RWPE1 (cell line): Measurements from ENCODE around the gene SLC6A12.

Experiments used
- CTCF ChIA-PET: fragments of 350-600 bp; sonication (Branson Sonifier 250); formaldehyde crosslinking; extraction: SDS; loops from one replicate; lab custom pipeline; 2021; lab: Yijun Ruan, JAX
- POLR2A ChIA-PET: fragments of 400-600 bp; formaldehyde crosslinking; extraction: SDS; loops from one replicate; lab custom pipeline; 2020; ENCODE audit warnings: antibody characterized with exemption; ENCODE audit not compliant: low non-redundant PET; lab: Yijun Ruan, JAX
- DNase-seq: peaks from one replicate; pipeline ENCODE4 v3.0.0; 2012; ENCODE audit warnings: low spot score
- H3K27ac ChIP-seq: fragments of 450-650 bp; 2 replicates; pipeline ENCODE4 v1.5.1; 2017
- TF ChIP-seq, protein P1 (sequence below): fragments of 450-650 bp; conservative IDR thresholded peaks from 2 replicates; pipeline ENCODE4 v1.5.1; 2017; ENCODE audit warnings: low read depth, mild to moderate bottlenecking

The SLC6A12 gene

DNA sequence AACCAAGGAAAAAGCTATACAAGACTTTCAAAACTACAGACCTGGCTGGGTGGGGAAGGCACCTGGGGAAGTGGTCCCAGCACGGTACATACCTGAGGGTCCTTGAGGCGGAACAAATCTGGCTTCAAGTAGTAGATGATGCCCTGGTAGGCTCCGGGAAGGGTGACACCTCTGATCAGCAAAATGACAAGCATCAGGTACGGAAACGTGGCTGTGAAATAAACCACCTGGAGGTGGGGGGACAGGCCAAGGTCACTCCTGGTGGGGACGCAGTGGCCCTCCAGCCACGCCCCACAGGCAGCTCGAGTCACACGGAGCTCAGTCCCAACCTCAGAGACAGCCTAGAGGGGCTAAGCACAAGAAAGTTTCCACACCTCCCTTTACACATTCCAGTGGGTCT lies 15.3 kb downstream of the SLC6A12 start:
- ChIA-PET POLR2A (no interaction called here), CTCF (interaction anchor here (0.6 kb wide), 1 partner anchor 1218 kb away, joined by 3 read pairs; no protein-coding TSS in a partner anchor)

DNA sequence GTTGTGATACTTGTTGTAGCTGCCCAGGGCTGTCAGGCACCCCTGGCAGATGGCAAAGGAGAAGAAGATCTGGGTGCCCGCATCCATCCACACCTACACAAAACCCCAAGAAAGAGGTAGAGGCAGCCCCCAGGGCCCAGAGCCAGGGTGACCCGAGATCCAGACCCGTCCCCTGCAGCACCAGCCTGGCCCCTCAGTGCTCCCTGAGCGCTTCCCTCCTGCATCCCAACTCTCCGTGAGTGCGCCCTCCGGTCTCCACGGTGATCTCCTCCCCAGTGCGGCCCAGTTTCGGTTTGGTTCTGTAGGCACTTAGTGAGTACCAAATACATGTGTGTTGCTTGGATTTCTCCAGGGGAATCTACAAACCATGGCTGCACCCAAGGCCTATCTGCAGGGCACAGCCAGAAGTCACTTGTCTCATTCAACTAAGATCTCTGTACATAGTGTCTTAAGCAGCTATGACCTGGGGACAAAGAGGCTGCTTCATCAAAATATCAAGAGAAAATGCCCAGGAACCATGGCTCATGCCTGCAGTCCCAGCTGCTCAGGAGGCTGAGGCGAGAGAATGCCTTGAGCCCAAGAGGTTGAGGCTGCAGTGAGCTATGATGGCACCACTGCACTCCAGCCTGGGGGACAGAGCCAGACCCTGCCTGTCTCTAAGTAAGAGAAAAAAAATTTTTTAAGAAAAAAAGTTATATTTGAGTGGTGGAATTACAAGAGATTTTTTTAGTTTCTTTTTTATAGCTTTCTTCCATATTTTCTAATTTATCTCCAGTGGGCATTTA lies 15.9 kb downstream of the SLC6A12 start:
- CTCF ChIA-PET = interaction anchor here (0.6 kb wide), 1 partner anchor 1219 kb away, joined by 3 read pairs; no protein-coding TSS in a partner anchor
- POLR2A ChIA-PET = no interaction called here
- H3K27ac ChIP-seq = no peak overlapping the region
- DNase-seq = no peak
- TF ChIP-seq, protein P1, sequence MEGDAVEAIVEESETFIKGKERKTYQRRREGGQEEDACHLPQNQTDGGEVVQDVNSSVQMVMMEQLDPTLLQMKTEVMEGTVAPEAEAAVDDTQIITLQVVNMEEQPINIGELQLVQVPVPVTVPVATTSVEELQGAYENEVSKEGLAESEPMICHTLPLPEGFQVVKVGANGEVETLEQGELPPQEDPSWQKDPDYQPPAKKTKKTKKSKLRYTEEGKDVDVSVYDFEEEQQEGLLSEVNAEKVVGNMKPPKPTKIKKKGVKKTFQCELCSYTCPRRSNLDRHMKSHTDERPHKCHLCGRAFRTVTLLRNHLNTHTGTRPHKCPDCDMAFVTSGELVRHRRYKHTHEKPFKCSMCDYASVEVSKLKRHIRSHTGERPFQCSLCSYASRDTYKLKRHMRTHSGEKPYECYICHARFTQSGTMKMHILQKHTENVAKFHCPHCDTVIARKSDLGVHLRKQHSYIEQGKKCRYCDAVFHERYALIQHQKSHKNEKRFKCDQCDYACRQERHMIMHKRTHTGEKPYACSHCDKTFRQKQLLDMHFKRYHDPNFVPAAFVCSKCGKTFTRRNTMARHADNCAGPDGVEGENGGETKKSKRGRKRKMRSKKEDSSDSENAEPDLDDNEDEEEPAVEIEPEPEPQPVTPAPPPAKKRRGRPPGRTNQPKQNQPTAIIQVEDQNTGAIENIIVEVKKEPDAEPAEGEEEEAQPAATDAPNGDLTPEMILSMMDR = no peak

More for the DNA sequence above, 15.3 kb downstream of the SLC6A12 start:
- TF ChIP-seq, protein P1 = no peak
- no peak overlapping the region for H3K27ac ChIP-seq
- no peak for DNase-seq

DNA sequence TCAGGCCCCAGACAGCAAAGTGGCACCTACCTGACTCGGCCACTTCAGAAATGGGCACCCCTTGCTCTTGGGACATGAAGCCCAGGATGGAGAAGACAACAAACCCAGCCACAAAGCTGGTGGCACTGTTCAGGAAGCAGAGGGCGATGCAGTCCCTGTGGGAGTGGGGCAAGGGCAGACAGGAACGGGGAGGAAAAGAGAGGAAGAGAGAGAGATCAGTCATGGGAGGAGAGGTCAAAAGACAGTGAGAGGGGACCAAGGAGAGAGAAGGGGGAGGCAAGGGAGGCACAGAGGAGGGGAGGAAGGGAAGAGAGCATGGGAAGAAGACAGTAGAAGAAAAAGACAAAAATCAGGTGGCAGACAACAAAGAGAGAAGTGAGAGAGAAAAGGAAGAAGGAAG lies 16.6 kb downstream of the SLC6A12 start:
- H3K27ac ChIP-seq = no peak overlapping the region
- CTCF ChIA-PET = no interaction called here
- POLR2A ChIA-PET = no interaction called here
- TF ChIP-seq, protein P1 = no peak
- DNase-seq = no peak

DNA sequence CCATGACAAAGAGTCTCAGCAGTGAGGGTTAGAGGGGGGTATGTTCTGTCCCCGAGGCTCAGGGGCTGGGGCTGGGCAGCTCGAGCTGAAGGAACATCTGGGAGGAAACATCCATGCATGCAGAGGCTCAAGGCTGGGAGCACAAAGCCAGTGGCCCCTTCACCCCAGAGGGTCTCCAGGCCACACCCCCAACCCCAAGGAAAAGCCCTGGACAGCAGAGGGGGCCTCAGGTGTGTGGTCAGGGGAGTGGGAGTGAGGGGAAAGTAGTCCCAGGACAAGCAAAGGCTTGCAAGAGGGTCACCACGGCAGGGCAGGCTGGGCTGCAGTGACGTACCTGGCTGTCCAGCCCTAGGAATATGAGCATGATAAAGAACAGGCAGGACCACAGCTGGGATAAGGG lies 17.5 kb downstream of the SLC6A12 start:
- H3K27ac ChIP-seq = no peak overlapping the region
- TF ChIP-seq, protein P1 = no peak
- DNase-seq = no peak
- ChIA-PET CTCF (no interaction called here), POLR2A (no interaction called here)

DNA sequence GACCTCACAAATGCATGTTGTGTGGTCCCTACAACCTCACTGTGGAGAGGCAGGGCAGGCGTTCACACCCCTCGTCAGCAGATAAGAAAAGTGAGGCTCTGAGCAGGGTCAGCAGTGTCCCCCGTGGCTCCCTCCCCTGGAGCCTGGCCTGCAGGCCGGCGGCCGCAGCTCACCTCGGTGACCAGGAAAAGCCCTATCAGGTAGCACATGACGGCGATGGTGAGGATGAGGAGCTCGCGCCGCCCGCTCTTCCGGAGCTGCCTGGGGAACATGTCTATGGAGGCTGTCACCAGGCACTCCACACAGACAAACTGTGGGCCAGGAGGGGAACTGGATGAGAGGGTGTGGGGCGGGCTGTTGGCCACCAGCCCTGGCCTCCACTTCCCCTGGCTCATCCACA lies 18.0 kb downstream of the SLC6A12 start:
- CTCF ChIA-PET = interaction anchor here (0.6 kb wide), 1 partner anchor 80 kb away, joined by 3 read pairs; no protein-coding TSS in a partner anchor
- no peak for DNase-seq

DNA sequence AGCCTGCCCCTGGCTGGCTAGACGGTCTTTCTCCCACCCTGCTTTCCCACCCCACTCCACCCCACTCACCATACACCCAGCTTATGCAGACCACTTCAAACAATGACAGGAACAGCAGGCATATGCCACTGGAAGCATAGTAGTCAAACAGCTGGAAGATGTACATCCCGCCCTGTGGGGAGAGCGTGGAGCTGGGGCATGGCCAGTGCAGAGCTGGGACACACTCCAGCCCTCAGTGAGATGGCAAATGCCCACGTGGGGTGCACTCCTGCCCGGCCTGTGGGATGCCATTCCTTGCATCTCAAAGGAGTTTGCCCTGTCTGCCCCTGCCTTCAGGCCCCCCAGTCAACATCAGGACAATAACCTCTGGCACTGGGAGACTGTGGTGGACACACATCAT lies 18.8 kb downstream of the SLC6A12 start:
- ChIA-PET POLR2A (no interaction called here), CTCF (interaction anchor here (0.6 kb wide), 1 partner anchor 24 kb away, joined by 3 read pairs; no protein-coding TSS in a partner anchor)
- H3K27ac ChIP-seq = no peak overlapping the region
- DNase-seq = no peak
- TF ChIP-seq, protein P1 = no peak

More for the DNA sequence above, 18.0 kb downstream of the SLC6A12 start:
- POLR2A ChIA-PET = no interaction called here
- TF ChIP-seq, protein P1 = no peak
- no peak overlapping the region for H3K27ac ChIP-seq
